ENCODE measurements around the gene DIPK1B.

Gene DIPK1B

GRCh38 chr9:136679431-136679941, 32.9 kb upstream of the DIPK1B start:
- DNase-seq (ENCODE audit: low read depth) = peak; percentile 94
- TF ChIP-seq MYC (IDR thresholded peaks at IDR 0.05; ENCODE audit: low read depth, low read length) (peak; percentile 56), CTCF (IDR thresholded peaks at IDR 0.05; ENCODE audit: low read depth, low read length) (no peak), MAX (IDR thresholded peaks at IDR 0.05; ENCODE audit: low read depth, low read length) (peak; percentile 31)
- no peak overlapping the region for H3K4me3 ChIP-seq (ENCODE audit: low read depth, low read length)

- H3K4me3 ChIP-seq (ENCODE audit: low read depth, low read length) = no peak overlapping the region
- TF ChIP-seq MYC (IDR thresholded peaks at IDR 0.05; ENCODE audit: low read depth, low read length) = no peak
- no peak for TF ChIP-seq MAX (IDR thresholded peaks at IDR 0.05; ENCODE audit: low read depth, low read length)
- TF ChIP-seq POLR2A (IDR thresholded peaks at IDR 0.05; ENCODE audit: extremely low read depth, insufficient read length) = no peak
- no peak for TF ChIP-seq CTCF (IDR thresholded peaks at IDR 0.05; ENCODE audit: low read depth, low read length)
- no peak for DNase-seq (ENCODE audit: low read depth)
Observed at GRCh38 chr9:136681029-136681428, 31.3 kb upstream of the DIPK1B start.

GRCh38 chr9:136681945-136682699, 30.2 kb upstream of the DIPK1B start:
- no peak for DNase-seq (ENCODE audit: low read depth)
- no peak for TF ChIP-seq MAX (IDR thresholded peaks at IDR 0.05; ENCODE audit: low read depth, low read length)

GRCh38 chr9:136682710-136683109, 29.7 kb upstream of the DIPK1B start:
- DNase-seq (ENCODE audit: low read depth) = no peak
- no peak overlapping the region for H3K4me3 ChIP-seq (ENCODE audit: low read depth, low read length)
- TF ChIP-seq MYC (IDR thresholded peaks at IDR 0.05; ENCODE audit: low read depth, low read length) = no peak
- TF ChIP-seq CTCF (IDR thresholded peaks at IDR 0.05; ENCODE audit: low read depth, low read length) = no peak
- TF ChIP-seq MAX (IDR thresholded peaks at IDR 0.05; ENCODE audit: low read depth, low read length) = no peak
- no peak for TF ChIP-seq POLR2A (IDR thresholded peaks at IDR 0.05; ENCODE audit: extremely low read depth, insufficient read length)

More at GRCh38 chr9:136681945-136682699, 30.2 kb upstream of the DIPK1B start:
- no peak overlapping the region for H3K4me3 ChIP-seq (ENCODE audit: low read depth, low read length)

GRCh38 chr9:136683173-136683745, 29.1 kb upstream of the DIPK1B start:
- DNase-seq (ENCODE audit: low read depth) = no peak
- no peak for TF ChIP-seq MYC (IDR thresholded peaks at IDR 0.05; ENCODE audit: low read depth, low read length)
- TF ChIP-seq MAX (IDR thresholded peaks at IDR 0.05; ENCODE audit: low read depth, low read length) = no peak
- TF ChIP-seq CTCF (IDR thresholded peaks at IDR 0.05; ENCODE audit: low read depth, low read length) = no peak
- no peak for TF ChIP-seq POLR2A (IDR thresholded peaks at IDR 0.05; ENCODE audit: extremely low read depth, insufficient read length)
- no peak overlapping the region for H3K4me3 ChIP-seq (ENCODE audit: low read depth, low read length)

GRCh38 chr9:136683755-136684154, 28.6 kb upstream of the DIPK1B start:
- no peak overlapping the region for H3K4me3 ChIP-seq (ENCODE audit: low read depth, low read length)
- TF ChIP-seq POLR2A (IDR thresholded peaks at IDR 0.05; ENCODE audit: extremely low read depth, insufficient read length) = no peak
- no peak for TF ChIP-seq MYC (IDR thresholded peaks at IDR 0.05; ENCODE audit: low read depth, low read length)
- no peak for TF ChIP-seq CTCF (IDR thresholded peaks at IDR 0.05; ENCODE audit: low read depth, low read length)
- TF ChIP-seq MAX (IDR thresholded peaks at IDR 0.05; ENCODE audit: low read depth, low read length) = no peak
- no peak for DNase-seq (ENCODE audit: low read depth)

All from NB4 (cell line).